Skeletal muscle cell (primary cell): ENCODE results near the gene EMB.

Experiments
- DNase-seq: peaks from one replicate; pipeline ENCODE4 v3.0.0-alpha.2; 2010; ENCODE audit warnings: low read depth
- H3K4me3 ChIP-seq: 2 replicates; pipeline ENCODE4 v1.5.1; 2011; ENCODE audit warnings: low read depth, mild to moderate bottlenecking, control low read depth, low read length, moderate library complexity

EMB gene

GRCh38 chr5:50359187-50359586, 81.9 kb downstream of the EMB start:
- no peak for DNase-seq
- H3K4me3 ChIP-seq = no peak overlapping the region

DNA sequence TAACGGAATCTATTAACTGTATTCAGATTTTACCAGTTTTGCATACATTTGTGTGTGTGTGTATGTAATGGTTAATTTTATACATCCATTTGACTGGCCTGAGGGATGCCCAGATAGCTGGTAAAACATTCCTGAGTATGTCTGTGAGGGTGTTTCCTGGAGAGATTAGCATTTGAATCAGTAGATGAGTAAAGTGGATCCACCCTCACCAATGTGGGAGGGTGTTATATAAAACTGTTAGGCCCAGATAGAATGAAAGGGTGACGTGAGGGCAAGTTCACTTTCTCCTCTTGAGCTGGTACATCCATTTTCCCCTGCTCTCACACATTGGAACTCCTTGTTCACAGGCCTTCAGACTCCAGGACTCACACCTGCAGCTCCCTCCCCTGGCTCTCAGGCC, 88.7 kb downstream of the EMB start:
- H3K4me3 ChIP-seq = no peak overlapping the region
- DNase-seq = no peak
